HepG2 (cell line): Measurements from ENCODE around the gene DNASE1L2. TPM values are rescaled to one million over a fixed set of nuclear protein-coding genes. Genes with fewer than 3 reads are reported as not detected.

Experiments used
- ATAC-seq: fragments of 200-7000 bp; cut with Tn5 transposase; 3 replicates; pipeline ENCODE4 v1.9.1; 2020; ENCODE audit warnings: mild to moderate bottlenecking, moderate library complexity
- BruUV-seq: library from RNA; stranded (reverse); fragments of 400-500 nt; replicated peaks from 2 replicates; lab custom pipeline; 2021; lab: Mats Ljungman, UMichigan
- CTCF ChIA-PET: fragments of 300-600 bp; formaldehyde crosslinking; extraction: SDS; loops from one replicate; lab custom pipeline; 2021; ENCODE audit warnings: low total read pairs, inconsistent platforms, low intra/inter-chr PET ratio; lab: Yijun Ruan, JAX
- POLR2A ChIA-PET: fragments of 350-600 bp; sonication (Branson Sonifier 250); formaldehyde crosslinking; loops from one replicate; lab custom pipeline; 2020; ENCODE audit warnings: antibody characterized with exemption, inconsistent platforms; lab: Yijun Ruan, JAX
- DNase-seq: peaks from one replicate; pipeline ENCODE4 v3.0.0-alpha.2; 2015; ENCODE audit warnings: low spot score
- FAIRE-seq: peaks from 3 replicates; lab custom pipeline; 2011; peaks lifted over from hg19 to GRCh38; lab: Jason Lieb, UNC
- H2AFZ ChIP-seq: one replicate; pipeline ENCODE4 v1.6.1; 2011; ENCODE audit warnings: low read length, inconsistent platforms
- H3K27ac ChIP-seq: fragments of 300-600 bp; 3 replicates; pipeline ENCODE4 v1.8.0; 2011; ENCODE audit warnings: mixed run types, mild to moderate bottlenecking, mixed read lengths, low read length, inconsistent platforms; ENCODE audit not compliant: insufficient read depth; ENCODE audit errors: extremely low read length
- H3K27me3 ChIP-seq, 2 experiments: fragments of 200-600 bp in 1 of 2; 2 replicates in 1 of 2; 3 replicates in 1 of 2; pipeline versions ENCODE4 v1.6.0 to v1.8.0; 2011; ENCODE audit warnings: low read length in 2 of 2, mild to moderate bottlenecking in 2 of 2, moderate library complexity in 2 of 2, inconsistent platforms in 1 of 2; ENCODE audit not compliant: insufficient read depth in 2 of 2, control insufficient read depth in 1 of 2
- H3K36me3 ChIP-seq, 2 experiments: fragments of 200-600 bp in 1 of 2; replicated peaks in 1 of 2; 2 replicates in 1 of 2; 3 replicates in 1 of 2; pipeline versions ENCODE4 v1.5.1 to v1.8.0; 2011; ENCODE audit warnings: low read length in 2 of 2, inconsistent platforms in 1 of 2; ENCODE audit not compliant: insufficient read depth in 2 of 2, control insufficient read depth in 1 of 2
- H3K4me1 ChIP-seq: 2 replicates; pipeline ENCODE4 v1.5.1; 2012; ENCODE audit warnings: low read length, inconsistent platforms; ENCODE audit not compliant: insufficient read depth
- H3K4me2 ChIP-seq: 2 replicates; pipeline ENCODE4 v1.6.0; 2011; ENCODE audit warnings: low read depth, low read length, inconsistent platforms
- H3K4me3 ChIP-seq, 3 experiments: fragments of 200-600 bp in 1 of 3; sonication (generic), shearing (Covaris generic) in 1 of 3; replicated peaks in 1 of 3; 2 replicates each; pipeline ENCODE4 v1.5.1; 2011 to 2016; ENCODE audit warnings: low read length in 3 of 3, inconsistent platforms in 2 of 3, low read depth in 2 of 3, mild to moderate bottlenecking in 2 of 3, control low read depth in 1 of 3, mixed read lengths in 1 of 3; ENCODE audit not compliant: insufficient read depth in 1 of 3
- H3K79me2 ChIP-seq: one replicate; pipeline ENCODE4 v1.6.1; 2011; ENCODE audit warnings: low read length, inconsistent platforms; ENCODE audit not compliant: insufficient read depth
- H3K9ac ChIP-seq: 2 replicates; pipeline ENCODE4 v1.6.0; 2011; ENCODE audit warnings: mild to moderate bottlenecking, low read depth, low read length, inconsistent platforms; ENCODE audit not compliant: insufficient read depth
- H3K9me3 ChIP-seq: 2 replicates; pipeline ENCODE4 v1.5.1; 2012; ENCODE audit warnings: mild to moderate bottlenecking, low read length
- H4K20me1 ChIP-seq: 2 replicates; pipeline ENCODE4 v1.6.0; 2011; ENCODE audit warnings: inconsistent platforms, mild to moderate bottlenecking, low read length, moderate library complexity; ENCODE audit not compliant: insufficient read depth
- AGO2 ChIP-seq: fragments of 200-400 bp; formaldehyde crosslinking; optimal IDR thresholded peaks from 2 replicates; pipeline ENCODE3; 2017; ENCODE audit warnings: mild to moderate bottlenecking, low read depth, low read length, moderate library complexity
- FOXJ3 ChIP-seq: sonication (generic); formaldehyde crosslinking; IDR thresholded peaks from 2 replicates; pipeline ENCODE4 v1.4.0; 2020; ENCODE audit warnings: missing genetic modification reagents, mild to moderate bottlenecking, borderline replicate concordance
- HNRNPL ChIP-seq: fragments of 200-400 bp; formaldehyde crosslinking; IDR thresholded peaks from 2 replicates; pipeline ENCODE4 v1.6.1; 2017; ENCODE audit warnings: mild to moderate bottlenecking, low read depth, low read length
- HOXD1 ChIP-seq: sonication (generic); formaldehyde crosslinking; IDR thresholded peaks from 2 replicates; pipeline ENCODE4 v1.5.0; 2020; ENCODE audit warnings: missing genetic modification reagents
- ISL2 ChIP-seq: sonication (generic); formaldehyde crosslinking; IDR thresholded peaks from 2 replicates; pipeline ENCODE4 v1.5.0; 2020; ENCODE audit warnings: missing genetic modification reagents
- MED1 ChIP-seq: sonication (generic); formaldehyde crosslinking; IDR thresholded peaks from 2 replicates; pipeline ENCODE4 v1.4.0; 2020; ENCODE audit warnings: missing genetic modification reagents
- RBFOX2 ChIP-seq: fragments of 200-400 bp; formaldehyde crosslinking; IDR thresholded peaks from 2 replicates; pipeline ENCODE4 v1.6.1; 2017; ENCODE audit warnings: low read depth, mild to moderate bottlenecking, low read length
- SOX13 ChIP-seq, 3 experiments: fragments of 450-650 bp in 1 of 3; sonication (generic) in 1 of 3; formaldehyde crosslinking in 1 of 3; IDR thresholded peaks in 2 of 3; conservative IDR thresholded peaks in 1 of 3; 2 replicates each; pipeline versions ENCODE4 v1.5.0 to v1.6.1; 2016 to 2020; ENCODE audit warnings: antibody characterized with exemption in 1 of 3, mild to moderate bottlenecking in 1 of 3, missing compliant biosample characterization in 1 of 3, missing genetic modification reagents in 1 of 3, moderate library complexity in 1 of 3
- ZNF678 ChIP-seq: sonication (generic); formaldehyde crosslinking; IDR thresholded peaks from 2 replicates; pipeline ENCODE4 v1.4.0; 2020; ENCODE audit warnings: mild to moderate bottlenecking, missing genetic modification reagents
- ZNF776 ChIP-seq: sonication (generic); formaldehyde crosslinking; IDR thresholded peaks from 2 replicates; pipeline ENCODE4 v1.4.0; 2020; ENCODE audit warnings: mild to moderate bottlenecking, missing genetic modification reagents
- WGBS: methylation state at CpG from one replicate; pipeline ENCODE4 v1.1.6; 2017; ENCODE audit warnings: low lambda C conversion rate; 5-methylcytosine and 5-hydroxymethylcytosine counted together
- in situ Hi-C: cut with HindIII; loops from 2 replicates; pipeline ENCODE4 v1.10.0; 2017; ENCODE audit warnings: low pct_unique_long_range_greater_than_20kb; ENCODE audit not compliant: extremely low pct_ligation_motif_present
- intact Hi-C: fragments of 100-400 bp; cut with micrococcal nuclease; formaldehyde crosslinking; loops from one replicate; pipeline ENCODE4 v1.10.0; 2022; ENCODE audit not compliant: unreplicated experiment
- polyA plus RNA-seq, 8 experiments: library from polyadenylated mRNA; depleted of rRNA in 3 of 8; stranded (reverse) in 7 of 8; unstranded in 1 of 8; fragments of >200 nt; fragmentation: Illumina TruSeq in 4 of 8; extraction: Trizol in 4 of 8; gene quantifications; 2 replicates each; pipeline versions ENCODE4 v1.2.1 to v1.2.3, GENCODE V29; 2011 to 2016; ENCODE audit warnings: low read depth in 4 of 8, missing spikeins in 1 of 8, mixed read lengths in 1 of 8; ENCODE audit not compliant: insufficient read depth in 1 of 8
- total RNA-seq, 5 experiments: library from RNA; depleted of rRNA; stranded (reverse); fragments of >200 nt; fragmentation: Illumina TruSeq; extraction: Trizol; gene quantifications; 2 replicates each; pipeline ENCODE4 v1.2.3, GENCODE V29; 2016; ENCODE audit warnings: low read depth in 1 of 5
- TF ChIP-seq, protein P1 (sequence below): sonication (generic); formaldehyde crosslinking; IDR thresholded peaks from 2 replicates; pipeline ENCODE4 v1.9.0; 2022; ENCODE audit warnings: low read depth, missing genetic modification reagents
- TF ChIP-seq, protein P2 (sequence below): sonication (generic); formaldehyde crosslinking; IDR thresholded peaks from 2 replicates; pipeline ENCODE4 v1.4.0; 2020; ENCODE audit warnings: missing genetic modification reagents
- TF ChIP-seq, protein P3 (sequence below): sonication (generic); formaldehyde crosslinking; IDR thresholded peaks from 2 replicates; pipeline ENCODE4 v1.5.0; 2020; ENCODE audit warnings: missing genetic modification reagents, mild to moderate bottlenecking, borderline replicate concordance
- TF ChIP-seq, protein P4 (sequence below): IDR thresholded peaks from 2 replicates; pipeline ENCODE4 v1.6.1; 2016; ENCODE audit warnings: missing biosample characterization, missing genetic modification reagents, low read depth
- TF ChIP-seq, protein P5 (sequence below), 2 experiments: sonication (generic) in 1 of 2; formaldehyde crosslinking in 1 of 2; IDR thresholded peaks; 2 replicates each; pipeline versions ENCODE4 v1.4.0 to v1.6.1; 2018 to 2020; ENCODE audit warnings: missing genetic modification reagents in 2 of 2, borderline replicate concordance in 1 of 2, low read depth in 1 of 2, mild to moderate bottlenecking in 1 of 2, missing biosample characterization in 1 of 2

Gene DNASE1L2
- total and polyA plus RNA-seq, 2 of the 13 experiments (the other 11 are each of a cell fraction or from before 2014, with no cell fraction given) = 0.44 to 0.50 TPM

DNA sequence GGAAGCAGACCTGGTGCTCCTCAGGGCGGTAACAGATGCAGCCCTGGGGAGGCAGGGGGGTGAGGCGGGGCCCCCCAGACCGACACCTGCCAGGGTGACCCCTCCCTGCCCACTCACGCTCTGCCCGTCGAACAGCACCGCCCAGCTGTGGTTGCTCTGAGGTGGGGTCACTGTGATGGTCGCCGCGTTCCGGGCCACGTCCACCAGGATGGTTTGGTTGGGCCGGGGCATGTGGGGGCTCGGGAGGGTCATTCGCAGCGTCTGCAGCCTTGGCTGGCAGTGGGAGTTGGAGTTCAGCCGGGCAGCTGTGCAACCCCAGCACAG is 26.3 kb upstream of the DNASE1L2 start:
- in situ Hi-C loops (no loop called here), intact Hi-C loops (no loop called here)
- Histone ChIP-seq H3K27me3 (no peaks in the 10 kb centered on the region; a peak in 1 of 5 replicates), H3K36me3 (peaks cover 4 to 20% of the 10 kb centered on the region in 2 experiments; a peak in 4 of 5 replicates), H3K4me1 (peaks cover 52% of the 10 kb centered on the region), H3K79me2 (peaks cover 28% of the 10 kb centered on the region), H4K20me1 (0 out of 2 replicates have a peak, but pooled peaks cover 3% of the 10 kb centered on the region), H2AFZ (no peak overlapping the region), H3K4me3 (peak overlapping the region in 1 of 3 experiments; percentile 30; a peak in 1 of 6 replicates), H3K27ac (peak overlapping the region; percentile 59), H3K9ac (no peak overlapping the region), H3K4me2 (0 out of 2 replicates have a peak overlapping the region, but pooled peaks have one; percentile 63), H3K9me3 (no peaks in the 10 kb centered on the region)
- POLR2A ChIA-PET = interaction anchor here (0.9 to 1.4 kb wide), 3 partner anchors 16 to 55 kb away, joined by 3 to 6 read pairs (median 5); partner anchors contain the start of gene TRAF7
- no TSS peak for BruUV-seq
- 93% methylated on average over 13 of the region's 17 CpGs for WGBS
- FAIRE-seq (no peak), ATAC-seq (no peak), DNase-seq (no peak)
- CTCF ChIA-PET = no interaction called here
- TF ChIP-seq, protein P1, sequence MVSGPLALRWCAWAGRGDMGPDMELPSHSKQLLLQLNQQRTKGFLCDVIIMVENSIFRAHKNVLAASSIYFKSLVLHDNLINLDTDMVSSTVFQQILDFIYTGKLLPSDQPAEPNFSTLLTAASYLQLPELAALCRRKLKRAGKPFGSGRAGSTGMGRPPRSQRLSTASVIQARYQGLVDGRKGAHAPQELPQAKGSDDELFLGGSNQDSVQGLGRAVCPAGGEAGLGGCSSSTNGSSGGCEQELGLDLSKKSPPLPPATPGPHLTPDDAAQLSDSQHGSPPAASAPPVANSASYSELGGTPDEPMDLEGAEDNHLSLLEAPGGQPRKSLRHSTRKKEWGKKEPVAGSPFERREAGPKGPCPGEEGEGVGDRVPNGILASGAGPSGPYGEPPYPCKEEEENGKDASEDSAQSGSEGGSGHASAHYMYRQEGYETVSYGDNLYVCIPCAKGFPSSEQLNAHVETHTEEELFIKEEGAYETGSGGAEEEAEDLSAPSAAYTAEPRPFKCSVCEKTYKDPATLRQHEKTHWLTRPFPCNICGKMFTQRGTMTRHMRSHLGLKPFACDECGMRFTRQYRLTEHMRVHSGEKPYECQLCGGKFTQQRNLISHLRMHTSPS = no peak
- TF ChIP-seq, protein P2, sequence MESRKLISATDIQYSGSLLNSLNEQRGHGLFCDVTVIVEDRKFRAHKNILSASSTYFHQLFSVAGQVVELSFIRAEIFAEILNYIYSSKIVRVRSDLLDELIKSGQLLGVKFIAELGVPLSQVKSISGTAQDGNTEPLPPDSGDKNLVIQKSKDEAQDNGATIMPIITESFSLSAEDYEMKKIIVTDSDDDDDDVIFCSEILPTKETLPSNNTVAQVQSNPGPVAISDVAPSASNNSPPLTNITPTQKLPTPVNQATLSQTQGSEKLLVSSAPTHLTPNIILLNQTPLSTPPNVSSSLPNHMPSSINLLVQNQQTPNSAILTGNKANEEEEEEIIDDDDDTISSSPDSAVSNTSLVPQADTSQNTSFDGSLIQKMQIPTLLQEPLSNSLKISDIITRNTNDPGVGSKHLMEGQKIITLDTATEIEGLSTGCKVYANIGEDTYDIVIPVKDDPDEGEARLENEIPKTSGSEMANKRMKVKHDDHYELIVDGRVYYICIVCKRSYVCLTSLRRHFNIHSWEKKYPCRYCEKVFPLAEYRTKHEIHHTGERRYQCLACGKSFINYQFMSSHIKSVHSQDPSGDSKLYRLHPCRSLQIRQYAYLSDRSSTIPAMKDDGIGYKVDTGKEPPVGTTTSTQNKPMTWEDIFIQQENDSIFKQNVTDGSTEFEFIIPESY (CRISPR knock-in tag) = no peak
- TF ChIP-seq ZNF678 = no peak
- no peak for TF ChIP-seq ISL2 (CRISPR knock-in tag)
- no peak for TF ChIP-seq FOXJ3 (CRISPR knock-in tag)
- TF ChIP-seq, protein P3, sequence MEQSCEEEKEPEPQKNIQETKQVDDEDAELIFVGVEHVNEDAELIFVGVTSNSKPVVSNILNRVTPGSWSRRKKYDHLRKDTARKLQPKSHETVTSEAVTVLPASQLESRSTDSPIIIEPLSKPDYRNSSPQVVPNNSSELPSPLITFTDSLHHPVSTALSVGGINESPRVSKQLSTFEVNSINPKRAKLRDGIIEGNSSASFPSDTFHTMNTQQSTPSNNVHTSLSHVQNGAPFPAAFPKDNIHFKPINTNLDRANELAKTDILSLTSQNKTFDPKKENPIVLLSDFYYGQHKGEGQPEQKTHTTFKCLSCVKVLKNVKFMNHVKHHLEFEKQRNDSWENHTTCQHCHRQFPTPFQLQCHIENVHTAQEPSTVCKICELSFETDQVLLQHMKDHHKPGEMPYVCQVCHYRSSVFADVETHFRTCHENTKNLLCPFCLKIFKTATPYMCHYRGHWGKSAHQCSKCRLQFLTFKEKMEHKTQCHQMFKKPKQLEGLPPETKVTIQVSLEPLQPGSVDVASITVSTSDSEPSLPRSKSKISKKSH (CRISPR knock-in tag) = no peak
- no peak for TF ChIP-seq HOXD1 (CRISPR knock-in tag)
- peak; percentile 49 for TF ChIP-seq AGO2
- peak; percentile 71; the same call in 1 of the 2 replicates for TF ChIP-seq RBFOX2
- no peak for TF ChIP-seq SOX13 (IDR thresholded peaks at IDR 0.05)
- TF ChIP-seq SOX13 (CRISPR knock-in tag; conservative IDR thresholded peaks at IDR 0.05 in 1 of 2, IDR thresholded peaks at IDR 0.05 in 1 of 2) = no peak
- TF ChIP-seq MED1 (CRISPR knock-in tag) = no peak
- TF ChIP-seq, protein P4, sequence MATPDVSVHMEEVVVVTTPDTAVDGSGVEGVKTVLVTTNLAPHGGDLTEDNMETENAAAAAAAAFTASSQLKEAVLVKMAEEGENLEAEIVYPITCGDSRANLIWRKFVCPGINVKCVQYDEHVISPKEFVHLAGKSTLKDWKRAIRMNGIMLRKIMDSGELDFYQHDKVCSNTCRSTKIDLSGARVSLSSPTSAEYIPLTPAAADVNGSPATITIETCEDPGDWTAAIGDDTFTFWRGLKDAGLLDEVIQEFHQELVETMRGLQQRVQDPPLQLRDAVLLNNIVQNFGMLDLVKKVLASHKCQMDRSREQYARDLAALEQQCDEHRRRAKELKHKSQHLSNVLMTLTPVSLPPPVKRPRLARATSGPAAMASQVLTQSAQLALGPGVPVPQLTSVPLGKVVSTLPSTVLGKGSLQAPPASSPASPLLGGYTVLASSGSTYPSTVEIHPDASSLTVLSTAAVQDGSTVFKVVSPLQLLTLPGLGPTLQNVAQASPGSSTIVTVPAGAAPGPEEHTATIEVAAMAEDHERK (CRISPR knock-in tag) = no peak
- TF ChIP-seq HNRNPL = no peak
- TF ChIP-seq, protein P5, sequence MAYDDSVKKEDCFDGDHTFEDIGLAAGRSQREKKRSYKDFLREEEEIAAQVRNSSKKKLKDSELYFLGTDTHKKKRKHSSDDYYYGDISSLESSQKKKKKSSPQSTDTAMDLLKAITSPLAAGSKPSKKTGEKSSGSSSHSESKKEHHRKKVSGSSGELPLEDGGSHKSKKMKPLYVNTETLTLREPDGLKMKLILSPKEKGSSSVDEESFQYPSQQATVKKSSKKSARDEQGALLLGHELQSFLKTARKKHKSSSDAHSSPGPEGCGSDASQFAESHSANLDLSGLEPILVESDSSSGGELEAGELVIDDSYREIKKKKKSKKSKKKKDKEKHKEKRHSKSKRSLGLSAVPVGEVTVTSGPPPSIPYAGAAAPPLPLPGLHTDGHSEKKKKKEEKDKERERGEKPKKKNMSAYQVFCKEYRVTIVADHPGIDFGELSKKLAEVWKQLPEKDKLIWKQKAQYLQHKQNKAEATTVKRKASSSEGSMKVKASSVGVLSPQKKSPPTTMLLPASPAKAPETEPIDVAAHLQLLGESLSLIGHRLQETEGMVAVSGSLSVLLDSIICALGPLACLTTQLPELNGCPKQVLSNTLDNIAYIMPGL (CRISPR knock-in tag; IDR thresholded peaks at IDR 0.05; ENCODE audit: borderline replicate concordance in 1 of 2, low read depth in 1 of 2) = no peak
- 0 out of 2 replicates have a peak, but pooled peaks have one; percentile 16 for TF ChIP-seq ZNF776 (CRISPR knock-in tag)
